Thyroid gland (tissue), 4 donors: ENCODE measurements around the gene PLBD1. TPM values are rescaled to one million over a fixed set of nuclear protein-coding genes. Genes with fewer than 3 reads are reported as not detected.

ENCODE experiments used
- DNase-seq, 2 donors: peaks; one replicate each; pipeline ENCODE4 v3.0.0-alpha.2; 2019
- H3K27ac ChIP-seq, 3 donors: fragments of 200-600 bp; sonication (generic); 1 replicate in 2 of 3; 2 replicates in 1 of 3; pipeline ENCODE4 v1.5.1; 2016 to 2019; ENCODE audit warnings: mild to moderate bottlenecking in 1 of 3, moderate library complexity in 1 of 3
- H3K27me3 ChIP-seq: fragments of 200-600 bp; sonication (generic); one replicate; pipeline ENCODE4 v1.5.1; 2019
- H3K36me3 ChIP-seq, 2 donors: fragments of 200-600 bp; sonication (generic); one replicate each; pipeline ENCODE4 v1.5.1; 2016 to 2019
- H3K4me1 ChIP-seq, 2 donors: fragments of 200-600 bp; sonication (generic); one replicate each; pipeline ENCODE4 v1.5.1; 2017 to 2019
- H3K4me3 ChIP-seq, 3 donors: fragments of 200-600 bp; sonication (generic); replicated peaks in 1 of 3; 1 replicate in 2 of 3; 2 replicates in 1 of 3; pipeline ENCODE4 v1.5.1; 2016; ENCODE audit warnings: mild to moderate bottlenecking in 1 of 3
- H3K9me3 ChIP-seq: fragments of 200-600 bp; sonication (generic); one replicate; pipeline ENCODE4 v1.5.1; 2017
- CTCF ChIP-seq, 6 experiments: fragments of 200-600 bp in 3 of 6; fragments of 450-650 bp in 3 of 6; sonication (generic) in 3 of 6; IDR thresholded peaks; one replicate each; pipeline ENCODE4 v1.5.1; 2016 to 2019; ENCODE audit warnings: antibody characterized with exemption in 6 of 6, mild to moderate bottlenecking in 2 of 6, inconsistent platforms in 1 of 6, moderate library complexity in 1 of 6
- POLR2A ChIP-seq, 2 donors: fragments of 450-650 bp; IDR thresholded peaks; one replicate each; pipeline ENCODE4 v1.6.1; 2017; ENCODE audit warnings: antibody characterized with exemption in 2 of 2, mild to moderate bottlenecking in 2 of 2, moderate library complexity in 1 of 2
- WGBS, 2 donors: methylation state at CpG; one replicate each; pipeline ENCODE4 v1.1.5; 2017; 5-methylcytosine and 5-hydroxymethylcytosine counted together
- intact Hi-C: fragments of 100-400 bp; cut with DNase I; formaldehyde crosslinking; loops from one replicate; pipeline ENCODE4 v1.15.1; 2023
- total RNA-seq, 4 donors: library from RNA; depleted of rRNA; stranded (reverse); fragments of >200 nt; gene quantifications; one replicate each; pipeline ENCODE4 v1.2.3, GENCODE V29; 2016

PLBD1 gene
- total RNA-seq, 4 donors from 2014 or later, result 5.1 to 14.5 (median 10.6) TPM

DNA sequence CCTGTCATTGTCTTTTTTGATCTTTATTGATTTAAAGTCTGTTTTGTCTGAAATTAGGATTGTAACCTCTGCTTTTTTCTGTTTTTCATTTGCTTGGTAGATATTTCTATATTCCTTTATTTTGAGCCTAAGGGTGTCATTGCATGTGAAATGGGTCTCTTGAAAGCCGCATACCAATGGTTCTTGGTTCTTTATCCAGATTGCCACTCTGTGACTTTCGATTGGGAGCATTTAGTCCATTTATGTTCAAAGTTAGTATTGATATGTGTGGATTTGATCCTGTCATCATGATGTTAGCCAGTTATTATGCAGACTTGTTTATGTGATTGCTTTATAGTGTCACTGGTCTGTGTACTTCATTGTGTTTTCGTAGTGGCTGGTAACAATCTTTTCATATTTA lies 29.8 kb upstream of the PLBD1 start:
- H3K27me3 ChIP-seq, result no peaks in the 10 kb centered on the region
- H3K4me3 ChIP-seq, result no peak overlapping the region
- H3K9me3 ChIP-seq, result no peaks in the 10 kb centered on the region
- no peaks in the 10 kb centered on the region for H3K36me3 ChIP-seq
- no peak for DNase-seq
- WGBS, 2 donors, result 95 to 99% methylated on average over 3 of the region's 3 CpGs
- TF ChIP-seq CTCF (IDR thresholded peaks at IDR 0.05), result no peak
- intact Hi-C loops, result no loop called here
- no peaks in the 10 kb centered on the region for H3K4me1 ChIP-seq
- H3K27ac ChIP-seq, result no peak overlapping the region

DNA sequence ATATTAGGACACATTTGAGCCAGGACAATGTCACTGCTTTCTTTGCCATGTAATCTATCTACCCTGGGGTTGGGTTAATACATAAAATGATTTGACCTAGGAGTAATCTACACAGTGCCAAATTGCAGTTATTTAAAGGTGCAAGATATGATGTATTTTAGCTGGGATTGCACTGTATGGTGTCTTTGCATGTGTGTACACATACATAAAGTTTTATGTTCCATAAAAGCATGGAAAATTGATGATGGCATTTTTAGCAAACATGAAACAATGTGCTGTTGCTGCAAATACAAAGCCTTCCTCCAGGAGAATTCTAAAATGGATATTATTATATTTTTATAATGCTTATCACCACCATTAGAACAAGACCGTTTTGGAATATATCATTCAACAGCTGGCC lies 24.0 kb upstream of the PLBD1 start:
- Histone ChIP-seq H3K27ac (no peak overlapping the region), H3K36me3 (no peaks in the 10 kb centered on the region), H3K9me3 (no peaks in the 10 kb centered on the region), H3K4me3 (no peak overlapping the region), H3K4me1 (no peaks in the 10 kb centered on the region), H3K27me3 (no peaks in the 10 kb centered on the region)
- no peak for TF ChIP-seq CTCF (IDR thresholded peaks at IDR 0.05)
- no peak for TF ChIP-seq POLR2A (IDR thresholded peaks at IDR 0.05)
- intact Hi-C loops, result no loop called here
- 68 to 80% methylated on average over 1 of the region's 1 CpG for WGBS, 2 donors
- DNase-seq, result no peak

DNA sequence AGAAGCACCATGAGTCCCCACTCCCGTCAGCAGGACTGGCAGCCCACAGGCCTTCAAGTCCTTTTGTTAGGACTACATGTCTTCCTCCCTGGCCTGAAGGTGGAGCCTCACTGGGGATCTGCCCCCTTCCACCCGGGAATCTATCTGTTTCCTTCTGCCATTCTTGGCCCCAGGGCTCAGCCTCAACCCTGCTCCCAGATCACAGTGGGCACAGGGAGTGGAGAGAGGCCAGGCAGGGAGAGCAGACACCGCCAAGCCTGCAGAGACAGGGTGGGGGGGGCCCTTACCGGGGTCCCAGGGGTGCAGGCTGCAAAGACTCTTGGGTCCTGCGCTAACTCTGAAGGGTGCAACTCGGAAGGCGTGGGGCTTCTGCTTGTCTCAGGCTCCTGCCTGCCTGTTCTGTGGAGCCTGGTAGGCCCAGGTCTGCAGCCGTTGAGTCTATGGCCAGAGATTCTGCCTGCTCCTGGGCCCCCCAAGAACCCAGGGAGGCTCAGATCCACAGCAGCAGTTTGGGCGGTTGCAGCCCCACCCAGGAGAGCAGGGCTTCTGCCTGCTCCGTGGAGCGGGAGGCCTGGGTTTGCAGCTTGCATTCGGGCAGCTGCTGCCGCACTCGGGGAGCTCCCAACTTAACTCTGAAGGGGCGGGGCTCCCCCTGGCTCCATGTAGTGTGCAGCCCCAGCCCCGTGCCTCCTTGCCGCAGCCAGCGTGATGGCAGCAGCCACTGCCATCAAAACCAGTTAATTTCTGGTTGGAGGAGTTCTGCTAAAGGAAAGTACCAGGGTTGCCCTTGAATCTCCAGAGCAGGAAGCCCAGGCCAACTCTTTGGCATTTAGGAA lies 21.7 kb upstream of the PLBD1 start:
- Histone ChIP-seq H3K9me3 (no peaks in the 10 kb centered on the region), H3K4me1 (no peaks in the 10 kb centered on the region)
- no peak for TF ChIP-seq CTCF (IDR thresholded peaks at IDR 0.05)
- no peak for TF ChIP-seq POLR2A (IDR thresholded peaks at IDR 0.05)

GRCh38 chr12:14588571-14588970 lies 20.9 kb upstream of the PLBD1 start:
- no peaks in the 10 kb centered on the region for H3K27me3 ChIP-seq
- TF ChIP-seq POLR2A (IDR thresholded peaks at IDR 0.05), result no peak
- TF ChIP-seq CTCF (IDR thresholded peaks at IDR 0.05), result no peak
- H3K4me3 ChIP-seq, result no peak overlapping the region
- no peak for DNase-seq
- no peaks in the 10 kb centered on the region for H3K4me1 ChIP-seq
- no peaks in the 10 kb centered on the region for H3K9me3 ChIP-seq
- no peaks in the 10 kb centered on the region for H3K36me3 ChIP-seq
- intact Hi-C loops, result no loop called here
- 91% methylated on average over 3 of the region's 3 CpGs for WGBS, 2 donors
- no peak overlapping the region for H3K27ac ChIP-seq

More for the DNA sequence above, 21.7 kb upstream of the PLBD1 start:
- H3K27ac ChIP-seq, result no peak overlapping the region
- H3K4me3 ChIP-seq, result no peak overlapping the region
- no peaks in the 10 kb centered on the region for H3K36me3 ChIP-seq
- intact Hi-C loops, result no loop called here
- WGBS, 2 donors, result 90 to 97% methylated on average over 9 to 10 of the region's 18 CpGs
- H3K27me3 ChIP-seq, result no peaks in the 10 kb centered on the region
- no peak for DNase-seq

- Histone ChIP-seq H3K9me3 (no peaks in the 10 kb centered on the region), H3K27me3 (no peaks in the 10 kb centered on the region), H3K4me3 (no peak overlapping the region), H3K27ac (no peak overlapping the region), H3K36me3 (no peaks in the 10 kb centered on the region), H3K4me1 (no peaks in the 10 kb centered on the region)
- TF ChIP-seq CTCF (IDR thresholded peaks at IDR 0.05), result no peak
- TF ChIP-seq POLR2A (IDR thresholded peaks at IDR 0.05), result no peak
- WGBS, 2 donors, result 92 to 96% methylated on average over 8 of the region's 8 CpGs
- intact Hi-C loops, result no loop called here
- DNase-seq, result no peak
Measured at GRCh38 chr12:14578646-14579045, 11.0 kb upstream of the PLBD1 start.
